NCI-H226 (cell line): ENCODE measurements around the gene RAPGEF2.
"Not testable (repeated sequence)": the region's sequence is repeated elsewhere in the genome, so short reads cannot be mapped to it uniquely, and the experiment has no call there.

Experiments used
- DNase-seq: peaks from one replicate; pipeline ENCODE4 v3.0.0-alpha.2; 2015

Gene RAPGEF2

DNA sequence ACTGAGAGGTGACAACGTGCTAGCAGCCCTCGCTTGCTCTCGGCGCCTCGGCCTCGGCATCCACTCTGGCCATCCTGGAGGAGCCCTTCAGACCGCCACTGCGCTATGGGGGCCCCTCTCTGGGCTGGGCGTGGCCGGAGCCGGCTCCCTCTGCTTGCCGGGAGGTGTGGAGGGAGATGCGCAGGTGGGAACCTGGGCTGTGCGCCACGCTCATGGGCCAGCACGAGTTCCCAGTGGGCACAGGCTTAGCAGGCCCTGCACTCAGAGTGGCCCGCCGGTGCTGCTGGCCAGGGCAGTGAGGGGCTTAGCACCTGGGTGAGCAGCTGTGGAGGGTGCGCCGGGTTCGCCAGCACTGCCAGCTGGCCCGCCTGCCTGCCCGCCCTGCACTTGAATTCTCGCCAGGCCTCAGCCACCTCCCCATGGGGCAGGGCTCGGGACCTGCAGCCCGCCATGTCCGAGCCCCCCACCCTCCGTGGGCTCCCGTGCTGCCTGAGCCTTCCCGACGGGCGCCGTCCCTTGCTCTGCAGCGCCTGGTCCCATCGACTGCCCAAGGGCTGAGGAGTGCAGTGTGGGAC, 148.0 kb downstream of the RAPGEF2 start:
- no peak for DNase-seq

DNA sequence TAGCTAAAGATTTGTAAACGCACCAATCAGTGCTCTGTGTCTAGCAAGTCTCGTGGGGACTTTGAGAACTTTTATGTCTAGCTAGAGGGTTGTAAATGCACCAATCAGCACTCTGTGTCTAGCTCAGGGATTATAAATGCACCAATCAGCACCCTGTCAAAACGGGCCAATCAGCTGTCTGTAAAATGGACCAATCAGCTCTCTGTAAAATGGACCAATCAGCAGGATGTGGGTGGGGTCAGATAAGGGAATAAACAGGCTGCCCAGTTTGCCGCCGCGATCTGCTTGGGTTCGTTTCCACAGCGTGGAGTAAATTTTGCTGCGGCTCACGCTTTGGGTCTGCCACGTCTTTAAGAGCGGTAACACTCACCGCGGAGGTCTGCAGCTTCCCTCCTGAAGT, 148.7 kb downstream of the RAPGEF2 start:
- DNase-seq: not testable (repeated sequence)

DNA sequence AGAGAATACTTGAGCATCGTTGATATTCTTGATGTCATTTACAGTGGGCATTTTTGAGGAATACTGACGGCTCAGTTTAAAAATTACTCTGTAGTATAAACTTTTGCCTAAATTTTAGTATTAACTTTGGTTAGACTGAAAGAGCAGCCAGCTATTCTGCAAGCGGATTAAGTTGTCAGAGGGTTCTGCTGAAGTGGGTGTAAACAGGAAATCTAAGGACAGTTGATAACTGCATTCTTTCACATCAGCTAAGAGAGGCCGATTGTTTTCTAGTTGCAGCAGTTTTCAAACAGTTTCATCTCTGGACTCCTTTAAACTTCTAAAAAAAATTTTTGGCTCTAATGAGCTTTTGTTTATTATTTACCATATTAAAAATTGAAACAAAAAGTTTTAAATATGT, 149.6 kb downstream of the RAPGEF2 start:
- DNase-seq: no peak

DNA sequence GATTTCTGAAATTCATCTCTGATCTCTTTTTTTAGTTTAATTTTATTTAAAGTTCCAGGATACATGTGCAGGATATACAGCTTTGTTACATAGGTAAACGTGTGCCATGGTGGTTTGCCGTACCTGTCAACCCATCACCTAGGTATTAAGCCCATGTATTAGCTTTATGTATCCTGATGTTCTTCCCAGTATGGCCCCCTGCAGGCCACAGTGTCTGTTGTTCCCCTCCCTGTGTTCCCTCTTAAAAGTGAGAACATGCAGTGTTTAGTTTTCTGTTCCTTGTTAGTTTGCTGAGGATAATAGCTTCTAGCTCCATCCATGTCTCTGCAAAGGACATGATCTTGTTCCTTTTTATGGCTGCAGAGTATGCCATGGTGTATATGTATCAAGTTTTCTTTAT, 153.2 kb downstream of the RAPGEF2 start:
- DNase-seq: no peak

DNA sequence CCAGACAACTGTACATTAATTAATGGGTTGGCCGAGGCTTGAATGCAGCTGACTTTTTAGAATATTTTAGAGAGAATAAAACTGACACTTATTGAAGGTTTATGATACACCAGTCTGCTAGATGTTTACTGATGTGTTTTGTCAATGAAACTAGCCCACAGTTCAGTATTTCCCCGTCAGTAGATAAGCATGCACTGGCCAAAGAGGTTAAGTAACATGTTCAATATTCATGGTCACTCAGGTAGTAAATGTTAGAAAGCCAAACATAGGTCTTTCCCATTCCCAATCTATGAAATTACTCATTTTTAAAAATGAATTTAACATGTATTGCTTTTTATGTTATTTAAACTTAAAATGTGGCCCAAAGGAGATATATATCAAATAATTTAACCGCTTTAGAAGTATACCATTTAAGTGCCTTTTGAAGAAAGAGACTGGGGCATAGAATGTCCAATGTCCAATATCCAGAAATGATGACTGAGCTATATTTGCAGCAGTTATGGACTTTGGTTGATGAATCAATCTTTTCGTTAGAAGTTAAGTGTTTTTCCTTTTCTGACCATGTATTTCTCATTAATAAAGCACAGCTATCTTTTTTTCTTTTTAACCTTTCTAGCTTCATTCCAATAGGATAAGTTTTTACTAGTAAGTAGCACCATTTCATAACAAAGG, 156.1 kb downstream of the RAPGEF2 start:
- DNase-seq: no peak

DNA sequence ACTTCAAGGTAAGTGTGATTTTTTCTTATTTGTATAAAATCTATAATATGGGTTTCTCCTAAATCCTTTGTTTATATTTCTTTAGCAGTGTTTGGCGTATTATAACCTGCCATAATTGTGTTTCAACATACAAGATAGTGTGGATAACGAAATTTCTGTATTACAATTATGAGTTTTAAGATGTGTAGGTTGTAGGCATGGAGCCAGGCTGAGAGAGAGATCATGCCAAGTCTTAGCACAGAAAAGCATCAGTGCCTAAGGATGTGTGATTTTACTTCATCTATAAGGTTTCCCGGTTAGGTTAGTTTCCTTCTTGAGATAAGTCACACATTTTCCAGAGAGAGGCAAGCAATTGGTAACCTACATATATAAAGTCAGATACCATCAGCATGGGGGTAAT, 161.2 kb downstream of the RAPGEF2 start:
- no peak for DNase-seq

DNA sequence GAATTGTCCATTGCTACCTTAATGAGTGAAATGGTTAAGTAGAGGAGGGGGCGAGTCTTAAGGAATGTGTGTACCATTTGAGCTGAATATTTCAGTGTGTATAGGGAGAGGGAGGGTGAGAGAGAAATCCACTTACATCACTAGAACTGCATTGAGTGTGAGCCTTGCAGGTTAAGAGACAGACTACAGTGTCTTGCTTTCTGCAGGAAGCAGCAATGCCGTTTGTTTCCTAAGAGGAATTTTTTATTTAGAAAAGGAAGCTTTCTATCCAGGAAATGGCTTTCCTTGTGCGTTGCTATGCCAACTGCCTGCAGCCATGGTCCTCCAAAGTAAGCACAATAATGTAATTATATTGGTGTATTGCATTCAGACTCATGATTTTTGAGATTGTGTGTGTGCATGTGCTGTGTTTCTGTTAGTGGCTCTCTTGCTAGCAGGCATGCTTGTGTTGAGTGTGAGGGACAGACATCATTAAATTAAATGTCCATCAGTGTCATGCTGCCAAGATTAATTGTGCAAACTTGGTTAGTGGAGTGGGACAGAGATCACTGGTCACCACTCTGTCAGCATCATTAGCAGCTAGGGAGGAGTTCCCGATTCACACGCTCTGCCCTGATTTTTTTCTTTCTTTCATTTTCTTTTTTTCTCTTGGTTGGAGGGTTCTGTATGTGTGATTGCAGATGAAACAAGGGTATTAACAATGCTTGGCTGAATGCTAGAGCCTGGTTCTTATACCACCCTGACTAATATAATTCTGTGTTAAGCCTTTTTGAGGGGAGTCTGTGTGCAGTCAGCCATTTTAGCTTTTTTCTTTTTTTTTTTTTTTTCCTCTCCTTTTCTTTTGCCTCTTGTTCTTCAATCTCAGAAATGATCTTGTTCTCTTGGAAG, 164.3 kb downstream of the RAPGEF2 start:
- no peak for DNase-seq

DNA sequence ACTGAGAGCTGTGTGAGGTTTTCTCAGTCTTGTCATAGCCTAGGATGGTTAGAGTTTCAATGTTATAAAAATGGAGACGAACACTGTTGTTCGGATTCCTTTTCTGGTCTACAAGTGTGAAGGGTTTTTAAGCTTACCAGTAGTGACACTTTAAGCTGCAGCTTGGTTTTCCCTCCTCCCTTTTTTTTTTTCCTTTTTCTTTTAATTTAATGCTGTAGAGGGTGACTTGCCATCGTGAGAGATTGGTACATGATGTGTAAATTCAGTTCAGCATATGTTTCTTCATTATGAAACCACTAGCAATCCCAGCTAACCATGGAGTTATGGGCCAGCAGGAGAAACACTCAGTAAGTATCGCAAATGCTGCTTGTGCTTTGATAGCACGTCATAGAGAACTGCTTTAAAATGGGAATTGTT, 165.0 kb downstream of the RAPGEF2 start:
- DNase-seq: no peak

DNA sequence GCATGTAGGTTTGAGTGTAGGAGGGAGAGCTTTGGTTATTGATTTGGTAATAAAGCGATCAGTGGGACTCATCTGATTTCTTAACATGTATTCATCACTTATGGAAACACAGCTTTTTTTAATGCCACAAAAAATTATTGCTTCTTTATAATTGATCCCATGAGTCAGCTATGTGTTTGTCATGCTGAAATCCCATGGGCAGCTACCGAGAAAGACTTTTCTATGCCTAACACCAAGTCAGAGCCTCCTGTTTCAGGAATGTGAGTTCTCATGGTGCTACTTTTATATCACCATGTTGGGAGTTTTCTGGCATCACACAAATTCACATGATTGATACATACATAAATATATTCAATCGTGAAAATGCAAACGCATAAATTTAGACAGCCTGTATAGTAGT, 165.7 kb downstream of the RAPGEF2 start:
- no peak for DNase-seq

DNA sequence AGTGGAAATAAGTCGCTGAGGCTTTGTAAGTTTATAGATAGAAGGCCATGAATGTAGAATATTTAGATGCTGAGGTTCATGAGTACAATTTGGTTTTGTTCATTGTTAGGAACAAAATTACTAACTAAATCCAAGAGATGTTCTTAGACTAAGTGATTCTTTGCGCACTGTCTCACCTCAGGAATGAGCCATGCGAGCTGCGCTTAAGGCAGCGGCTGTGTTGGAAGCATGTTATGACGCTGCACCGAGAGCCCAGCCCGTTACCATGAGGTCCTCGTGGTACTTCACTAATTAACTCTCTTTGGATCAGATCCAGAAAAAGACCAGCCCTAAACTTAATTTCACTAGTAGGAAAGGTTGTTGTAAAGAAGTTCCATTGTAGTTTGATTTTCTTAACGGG, 166.2 kb downstream of the RAPGEF2 start:
- no peak for DNase-seq

DNA sequence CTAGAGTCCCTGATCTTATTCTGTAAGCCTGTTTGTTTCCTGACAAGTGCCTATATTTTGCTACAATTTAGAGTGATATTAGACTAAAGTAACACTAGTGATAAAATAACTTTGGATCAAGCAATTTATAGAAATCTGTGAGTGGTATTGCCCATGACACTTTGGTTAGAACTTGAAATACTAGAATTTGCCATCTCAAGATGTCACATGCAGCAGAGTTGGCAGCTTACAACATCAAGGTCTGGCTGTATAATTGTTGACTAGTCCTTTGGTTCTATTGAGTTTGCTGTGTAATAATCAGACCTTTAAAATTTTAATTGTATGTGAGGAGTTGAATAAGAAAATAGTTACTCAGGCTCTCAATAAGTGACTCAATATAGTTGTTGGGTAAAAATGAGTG, 167.1 kb downstream of the RAPGEF2 start:
- DNase-seq: no peak

DNA sequence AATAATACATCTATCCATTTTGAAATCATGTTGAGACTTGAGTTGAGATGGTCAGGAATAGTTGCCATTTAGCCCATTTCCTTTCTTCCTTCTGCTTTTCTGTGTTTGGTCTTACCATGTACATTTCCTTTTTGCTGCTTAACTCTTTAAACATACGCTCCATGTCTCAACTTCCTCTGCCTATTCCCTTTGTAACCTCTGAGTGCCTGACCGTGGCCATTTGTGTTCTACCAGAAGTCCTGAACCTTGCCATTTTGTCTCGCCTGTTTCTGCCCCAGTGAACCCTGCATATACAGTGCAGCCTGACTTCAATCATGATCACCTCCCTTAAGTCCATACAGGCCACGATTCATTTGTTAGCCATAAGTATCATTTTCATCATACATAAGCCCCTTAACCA, 169.0 kb downstream of the RAPGEF2 start:
- DNase-seq: no peak

DNA sequence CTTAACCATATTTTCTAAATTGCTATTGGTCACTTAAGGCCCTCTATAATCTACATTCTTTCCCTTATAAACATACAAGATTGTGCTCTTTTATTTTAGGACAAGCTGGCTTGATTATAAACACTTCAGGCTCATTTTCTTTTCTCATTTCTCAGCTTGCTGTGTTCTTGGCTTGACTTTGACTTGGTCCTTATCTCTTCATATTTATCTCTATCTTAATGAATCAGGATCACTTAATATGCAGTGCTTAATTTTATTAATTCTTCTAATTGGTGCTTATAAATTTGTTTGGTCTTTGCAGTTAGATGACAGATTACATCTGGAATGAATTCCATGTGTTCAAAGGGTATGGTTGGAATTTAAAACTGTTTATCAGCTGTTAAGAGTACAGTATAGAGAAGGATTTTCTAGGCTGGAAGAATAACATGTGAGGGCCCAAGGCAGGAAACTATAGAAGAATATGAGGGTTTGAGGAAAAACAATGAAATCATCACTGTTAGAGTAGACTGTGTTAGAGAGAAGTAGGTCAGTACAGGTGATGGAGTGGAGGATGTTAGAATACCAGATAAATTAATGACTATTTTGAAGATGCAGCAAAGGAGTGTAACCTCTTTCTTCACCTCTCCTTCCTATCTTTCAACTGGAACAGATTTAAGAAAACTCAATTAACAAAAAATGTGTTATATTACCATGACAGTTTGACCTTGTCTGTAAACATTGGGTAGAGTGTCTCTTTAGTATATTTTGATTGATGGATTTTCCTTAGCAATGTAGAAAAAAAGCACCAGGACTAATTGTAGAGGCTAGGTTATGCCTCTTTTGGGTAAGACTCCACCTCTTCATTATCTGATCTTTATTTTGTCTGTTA, 169.6 kb downstream of the RAPGEF2 start:
- DNase-seq: peak; percentile 39

DNA sequence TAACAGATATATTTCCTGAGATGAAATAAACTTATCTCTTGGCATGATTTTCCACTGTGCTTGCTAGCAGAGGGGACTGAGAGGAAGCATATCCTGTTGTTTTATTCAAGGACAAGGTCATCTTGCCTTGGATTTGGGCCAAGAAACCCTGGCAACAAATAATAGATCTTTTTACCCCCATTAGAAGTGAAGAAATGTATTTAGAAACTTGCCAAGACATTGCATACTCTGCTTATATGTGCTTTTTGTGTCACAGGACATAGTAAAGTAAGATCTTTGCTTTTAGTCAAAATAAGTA, 170.2 kb downstream of the RAPGEF2 start:
- no peak for DNase-seq

DNA sequence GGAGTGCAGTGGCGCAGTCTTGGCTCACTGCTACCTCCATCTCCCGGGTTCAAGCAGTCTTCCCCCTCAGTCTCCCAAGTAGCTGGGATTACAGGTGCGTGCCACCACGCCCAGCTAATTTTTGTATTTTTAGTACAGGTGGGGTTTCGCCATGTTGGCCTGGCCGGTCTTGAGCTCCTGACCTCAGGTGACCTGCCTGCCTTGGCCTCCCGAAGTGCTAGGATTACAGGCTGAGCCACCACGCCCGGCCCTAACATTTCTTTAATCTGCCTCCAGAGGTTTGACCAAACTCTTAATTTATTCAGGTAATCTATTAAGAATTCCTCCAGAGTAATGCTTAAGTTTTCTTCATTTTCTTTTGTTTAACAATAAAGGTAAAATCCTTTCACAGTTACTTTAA, 171.0 kb downstream of the RAPGEF2 start:
- DNase-seq: no peak

DNA sequence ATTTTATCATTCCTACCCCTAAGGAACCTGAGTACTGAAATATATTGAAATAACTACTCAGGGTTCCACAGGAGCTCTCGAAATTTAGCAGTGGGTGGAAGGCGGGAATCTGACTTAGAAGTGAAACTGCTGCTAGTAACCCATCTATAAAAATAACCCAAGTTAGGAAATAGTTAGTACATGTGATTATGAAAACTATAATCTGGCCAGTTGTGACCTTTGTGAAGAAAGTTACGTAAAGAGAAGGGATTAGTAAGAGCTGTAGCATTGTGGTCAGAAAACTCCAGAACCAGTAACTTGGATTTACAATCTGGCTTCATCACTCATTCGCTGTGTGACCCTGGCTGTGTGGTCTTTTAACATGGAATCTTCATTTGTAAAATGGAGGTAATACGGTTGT, 175.5 kb downstream of the RAPGEF2 start:
- DNase-seq: no peak

DNA sequence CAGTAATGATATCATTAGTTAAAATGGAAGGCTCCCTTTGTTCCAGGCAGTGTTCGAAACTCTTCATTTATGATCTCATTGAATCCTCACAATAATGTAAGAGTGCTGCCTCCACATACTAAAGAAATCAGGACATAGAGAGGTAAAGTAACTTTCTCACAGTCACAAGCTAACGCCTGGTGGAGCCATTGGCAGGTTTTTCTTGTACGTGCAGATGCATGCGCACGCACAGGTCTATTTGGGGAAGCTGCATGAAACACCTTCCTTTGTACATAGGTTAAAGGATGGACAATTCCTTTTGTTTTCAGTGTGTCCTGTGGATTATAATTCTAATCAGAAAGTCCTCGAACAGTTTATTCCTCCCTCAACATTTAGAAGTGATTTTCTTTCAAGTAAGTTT, 176.2 kb downstream of the RAPGEF2 start:
- DNase-seq: no peak

DNA sequence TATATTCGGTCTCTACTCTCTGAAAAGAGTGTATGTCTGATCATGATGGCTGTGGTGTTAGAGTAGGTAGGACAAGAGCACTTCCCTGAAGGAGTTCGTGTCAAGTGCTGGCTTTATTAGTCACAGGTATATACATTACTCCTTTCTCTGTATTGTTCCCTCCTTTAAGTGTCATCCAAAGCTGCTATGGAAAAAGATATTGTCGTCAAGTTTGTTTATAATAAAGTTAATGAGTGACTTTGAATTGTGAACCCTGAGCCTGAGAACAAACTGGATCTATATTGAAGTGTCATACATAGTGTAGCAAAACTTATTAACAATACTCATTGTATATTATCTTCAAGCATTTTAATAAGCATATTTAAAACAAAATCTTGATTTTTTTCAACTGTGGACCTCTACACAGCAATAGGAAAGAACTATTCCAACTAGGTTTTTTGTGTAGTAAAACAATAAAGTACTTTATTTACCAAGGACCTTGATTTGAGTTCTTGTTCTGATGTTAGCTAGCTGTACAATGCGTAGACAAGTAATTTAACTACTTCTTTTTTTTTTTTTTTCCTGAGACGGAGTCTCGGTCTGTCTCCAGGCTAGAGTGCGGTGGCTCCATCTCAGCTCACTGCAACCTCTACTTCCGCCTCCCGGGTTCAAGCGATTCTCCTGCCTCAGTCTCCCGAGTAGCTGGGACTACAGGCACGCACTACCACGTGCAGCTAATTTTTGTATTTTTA, 177.7 kb downstream of the RAPGEF2 start:
- no peak for DNase-seq

DNA sequence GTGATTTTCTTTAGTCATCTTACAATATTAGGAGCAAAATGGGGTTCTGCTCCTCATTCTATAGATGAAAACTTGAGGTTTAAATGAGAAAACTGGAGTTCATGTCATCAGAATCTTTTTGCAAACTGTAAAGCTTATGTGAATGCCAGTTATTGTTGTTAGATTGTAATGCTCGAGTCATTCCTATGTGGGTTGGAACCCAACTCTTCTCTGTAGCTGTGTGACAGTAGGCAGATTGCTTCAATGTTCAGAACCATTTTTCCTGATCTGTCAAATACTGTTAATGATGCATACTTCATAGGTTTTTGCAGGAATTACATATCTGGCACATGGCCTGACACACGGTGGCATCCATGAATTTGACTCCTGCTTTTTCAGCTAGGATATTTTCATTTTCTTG, 178.9 kb downstream of the RAPGEF2 start:
- peak; percentile 29 for DNase-seq

DNA sequence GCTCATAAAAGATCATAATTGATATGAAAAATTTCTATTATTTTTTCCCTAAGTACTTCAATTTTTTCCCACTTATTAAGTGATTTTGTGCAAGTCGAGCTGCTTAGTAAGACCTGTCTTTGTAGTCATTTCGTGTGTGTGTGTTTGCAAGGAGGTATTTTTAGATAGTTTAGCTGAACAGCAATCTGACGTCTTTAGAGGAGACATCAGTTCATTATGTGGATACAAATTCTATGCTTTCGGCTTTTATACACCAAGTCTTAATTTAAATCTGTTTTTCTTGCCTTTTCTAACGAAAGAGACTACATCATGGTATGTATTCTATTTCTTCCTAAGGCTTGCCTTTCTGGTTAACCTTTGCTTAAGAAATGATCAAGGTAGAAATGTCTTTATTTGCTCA, 179.4 kb downstream of the RAPGEF2 start:
- DNase-seq: no peak

DNA sequence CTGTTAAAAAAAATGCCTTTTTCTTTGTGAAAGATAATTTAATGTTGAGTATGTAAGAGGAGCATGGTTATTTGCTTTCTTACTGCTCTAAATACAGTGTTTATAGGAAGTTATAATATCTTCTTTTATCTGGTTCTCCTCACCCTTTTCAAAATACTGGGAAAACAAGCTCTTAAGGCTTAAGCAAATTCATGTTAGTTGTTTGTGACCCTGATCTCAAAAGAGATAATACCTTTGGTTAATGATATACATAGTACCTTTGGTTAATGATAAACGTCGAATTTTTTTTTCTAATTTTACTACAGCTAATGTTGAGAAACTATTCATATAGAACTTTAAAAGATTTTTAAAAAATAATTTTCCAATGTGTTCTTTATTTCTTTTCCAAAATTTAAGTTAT, 180.1 kb downstream of the RAPGEF2 start:
- DNase-seq: no peak

DNA sequence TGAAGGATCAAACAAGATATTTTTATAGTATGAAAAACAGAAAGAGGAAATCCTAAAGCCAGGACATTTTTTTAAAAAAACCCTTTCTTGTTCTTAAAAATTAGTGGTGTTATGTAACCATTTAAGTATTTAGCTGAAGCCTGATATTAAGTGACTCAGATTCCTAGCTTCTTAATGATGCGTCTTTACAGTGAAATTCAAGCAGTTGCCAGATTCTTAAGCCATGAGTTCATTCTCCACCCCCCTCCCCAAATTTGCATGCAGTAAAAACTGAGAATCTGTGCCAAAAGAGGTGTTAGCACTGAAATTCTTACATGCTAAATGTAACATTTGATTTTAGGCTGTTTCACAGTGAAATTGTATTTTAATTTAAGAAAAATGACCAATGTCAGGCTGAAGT, 180.8 kb downstream of the RAPGEF2 start:
- peak; percentile 83 for DNase-seq

DNA sequence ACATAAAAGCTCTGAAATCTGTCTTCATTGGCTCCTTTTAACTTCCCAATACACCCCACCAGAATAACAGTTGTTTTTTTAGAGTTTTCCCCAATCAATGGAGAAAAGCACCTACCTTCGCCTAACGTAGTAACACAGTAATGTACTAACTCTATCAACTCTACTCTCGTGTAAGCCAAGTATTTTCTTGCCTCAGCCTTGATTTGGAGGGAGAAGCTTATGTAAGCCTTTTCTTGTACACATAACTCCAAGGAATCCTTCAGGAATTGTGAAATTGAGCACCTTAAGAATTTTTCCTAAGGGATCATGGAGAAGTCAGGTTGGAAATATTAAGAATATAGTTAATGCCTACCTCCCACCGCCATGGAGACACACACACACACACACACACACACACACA, 181.2 kb downstream of the RAPGEF2 start:
- DNase-seq: peak; percentile 86
